RWPE1 (cell line): ENCODE measurements around the gene TALDO1.

Experiments used
- CTCF ChIA-PET: fragments of 350-600 bp; sonication (Branson Sonifier 250); formaldehyde crosslinking; extraction: SDS; loops from one replicate; lab custom pipeline; 2021; lab: Yijun Ruan, JAX
- POLR2A ChIA-PET: fragments of 400-600 bp; formaldehyde crosslinking; extraction: SDS; loops from one replicate; lab custom pipeline; 2020; ENCODE audit warnings: antibody characterized with exemption; ENCODE audit not compliant: low non-redundant PET; lab: Yijun Ruan, JAX
- DNase-seq: peaks from one replicate; pipeline ENCODE4 v3.0.0; 2012; ENCODE audit warnings: low spot score
- H3K27ac ChIP-seq: fragments of 450-650 bp; 2 replicates; pipeline ENCODE4 v1.5.1; 2017
- CTCF ChIP-seq: fragments of 450-650 bp; conservative IDR thresholded peaks from 2 replicates; pipeline ENCODE4 v1.5.1; 2017; ENCODE audit warnings: low read depth, mild to moderate bottlenecking

The TALDO1 gene

GRCh38 chr11:792535-792821, 45.2 kb downstream of the TALDO1 start:
- no peak for TF ChIP-seq CTCF
- ChIA-PET CTCF (interaction anchor here (0.7 kb wide), 1 partner anchor 9 kb away, joined by 3 read pairs; no protein-coding TSS in a partner anchor), POLR2A (no interaction called here)
- no peak for DNase-seq
- no peak overlapping the region for H3K27ac ChIP-seq

- no peak for TF ChIP-seq CTCF
- DNase-seq: no peak
- peak overlapping the region; percentile 96 for H3K27ac ChIP-seq
- CTCF ChIA-PET: interaction anchor here (0.7 kb wide), 1 partner anchor 10 kb away, joined by 3 read pairs; no protein-coding TSS in a partner anchor
- POLR2A ChIA-PET: no interaction called here
Observed at GRCh38 chr11:792873-793272, 45.6 kb downstream of the TALDO1 start.

- peak overlapping the region; percentile 96 for H3K27ac ChIP-seq
- DNase-seq: no peak
- ChIA-PET POLR2A (no interaction called here), CTCF (interaction anchor here (0.6 kb wide), 1 partner anchor 43 kb away, joined by 3 read pairs; no protein-coding TSS in a partner anchor)
- TF ChIP-seq CTCF: no peak
Observed at GRCh38 chr11:793556-793955, 46.3 kb downstream of the TALDO1 start.

GRCh38 chr11:794013-794765, 46.9 kb downstream of the TALDO1 start:
- H3K27ac ChIP-seq: peak overlapping the region; percentile 96
- no peak for DNase-seq
- no peak for TF ChIP-seq CTCF
- ChIA-PET POLR2A (no interaction called here), CTCF (no interaction called here)

- DNase-seq: no peak
- H3K27ac ChIP-seq: peak overlapping the region; percentile 96
- no peak for TF ChIP-seq CTCF
- POLR2A ChIA-PET: no interaction called here
- CTCF ChIA-PET: no interaction called here
Observed at GRCh38 chr11:794766-795633, 47.7 kb downstream of the TALDO1 start.
